Measurements from ENCODE around the gene AKIRIN1.

Gene AKIRIN1

GRCh38 chr1:39036678-39037077 is 45.6 kb downstream of the AKIRIN1 start:
- TF ChIP-seq, protein P1, sequence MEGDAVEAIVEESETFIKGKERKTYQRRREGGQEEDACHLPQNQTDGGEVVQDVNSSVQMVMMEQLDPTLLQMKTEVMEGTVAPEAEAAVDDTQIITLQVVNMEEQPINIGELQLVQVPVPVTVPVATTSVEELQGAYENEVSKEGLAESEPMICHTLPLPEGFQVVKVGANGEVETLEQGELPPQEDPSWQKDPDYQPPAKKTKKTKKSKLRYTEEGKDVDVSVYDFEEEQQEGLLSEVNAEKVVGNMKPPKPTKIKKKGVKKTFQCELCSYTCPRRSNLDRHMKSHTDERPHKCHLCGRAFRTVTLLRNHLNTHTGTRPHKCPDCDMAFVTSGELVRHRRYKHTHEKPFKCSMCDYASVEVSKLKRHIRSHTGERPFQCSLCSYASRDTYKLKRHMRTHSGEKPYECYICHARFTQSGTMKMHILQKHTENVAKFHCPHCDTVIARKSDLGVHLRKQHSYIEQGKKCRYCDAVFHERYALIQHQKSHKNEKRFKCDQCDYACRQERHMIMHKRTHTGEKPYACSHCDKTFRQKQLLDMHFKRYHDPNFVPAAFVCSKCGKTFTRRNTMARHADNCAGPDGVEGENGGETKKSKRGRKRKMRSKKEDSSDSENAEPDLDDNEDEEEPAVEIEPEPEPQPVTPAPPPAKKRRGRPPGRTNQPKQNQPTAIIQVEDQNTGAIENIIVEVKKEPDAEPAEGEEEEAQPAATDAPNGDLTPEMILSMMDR (IDR thresholded peaks at IDR 0.05; ENCODE audit: low read depth, low read length) = no peak
- H3K4me3 ChIP-seq (ENCODE audit: low read depth, low read length) = no peak overlapping the region

DNA sequence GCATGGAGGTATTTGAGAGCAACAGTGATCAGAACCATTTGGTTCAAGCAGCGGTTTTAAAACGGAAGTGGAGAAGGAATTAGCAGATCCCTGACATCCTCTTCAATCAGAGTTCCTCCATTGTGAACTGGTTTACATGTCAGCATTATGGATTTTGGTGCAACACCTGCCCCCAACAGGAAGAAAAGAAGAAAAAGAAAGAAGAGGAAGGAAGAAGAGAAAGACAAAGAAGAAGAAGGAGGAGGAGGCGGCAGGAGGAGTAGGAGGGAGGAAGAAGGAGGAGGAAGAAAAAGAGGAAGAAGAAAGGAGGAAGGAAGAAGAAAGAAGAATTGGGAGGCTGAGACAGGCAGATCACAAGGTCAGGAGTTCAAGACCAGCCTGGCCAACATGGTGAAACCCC is 52.4 kb downstream of the AKIRIN1 start:
- TF ChIP-seq, protein P1 (IDR thresholded peaks at IDR 0.05; ENCODE audit: low read depth, low read length) = no peak
- no peak overlapping the region for H3K4me3 ChIP-seq (ENCODE audit: low read depth, low read length)

DNA sequence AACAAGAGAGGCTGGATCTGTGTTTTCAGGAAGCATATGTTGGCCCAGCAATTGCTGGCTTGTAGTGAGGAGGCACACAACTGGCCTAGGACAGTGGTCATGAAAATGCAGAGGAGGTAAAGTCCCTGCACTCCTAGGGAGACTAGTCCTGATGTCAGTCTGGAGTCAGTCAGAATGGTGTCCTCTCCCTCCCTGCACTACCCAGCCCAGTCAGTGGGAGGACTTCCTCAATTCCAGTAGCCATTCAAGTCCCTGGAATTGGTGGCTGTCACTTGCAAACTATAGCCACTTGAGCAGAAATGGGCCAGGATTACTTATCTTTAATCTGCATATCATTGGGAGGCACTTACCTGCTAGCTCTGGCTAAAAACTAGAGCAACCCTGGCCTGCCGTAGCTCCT is 53.7 kb downstream of the AKIRIN1 start:
- no peak overlapping the region for H3K4me3 ChIP-seq (ENCODE audit: low read depth, low read length)
- TF ChIP-seq, protein P1 (IDR thresholded peaks at IDR 0.05; ENCODE audit: low read depth, low read length) = no peak

- TF ChIP-seq, protein P1 (IDR thresholded peaks at IDR 0.05; ENCODE audit: low read depth, low read length) = no peak
- H3K4me3 ChIP-seq (ENCODE audit: low read depth, low read length) = no peak overlapping the region
Measured at GRCh38 chr1:39045231-39045630, 54.2 kb downstream of the AKIRIN1 start.

DNA sequence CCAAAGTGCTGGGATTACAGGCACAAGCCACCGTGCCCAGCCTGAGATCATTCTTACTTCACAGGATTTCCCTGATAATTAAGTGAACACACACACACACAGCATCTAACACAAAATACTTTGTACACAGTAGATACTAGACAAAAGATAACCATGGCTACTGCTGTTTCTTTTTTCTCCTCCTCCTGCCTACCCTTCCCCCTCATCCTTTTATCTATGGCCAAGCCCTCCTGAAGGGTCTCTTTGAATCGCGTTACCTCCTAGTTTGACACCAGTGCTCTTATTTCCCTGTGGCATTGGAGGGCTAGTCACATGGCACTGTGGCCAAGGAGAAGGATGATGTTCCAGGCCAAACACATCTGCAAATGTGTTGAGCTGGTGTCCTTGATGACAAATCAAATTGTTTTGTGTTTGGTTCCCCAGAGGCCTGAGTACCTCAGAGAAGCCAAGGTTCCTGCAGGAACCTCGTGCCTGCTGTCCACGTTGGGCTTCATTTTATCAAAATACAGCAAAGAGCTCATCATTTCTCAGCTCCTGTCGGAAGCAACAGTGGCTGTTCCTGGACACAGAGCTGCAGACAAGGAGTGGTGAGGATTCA is 55.6 kb downstream of the AKIRIN1 start:
- H3K4me3 ChIP-seq (ENCODE audit: low read depth, low read length) = no peak overlapping the region
- TF ChIP-seq, protein P1 (IDR thresholded peaks at IDR 0.05; ENCODE audit: low read depth, low read length) = no peak

DNA sequence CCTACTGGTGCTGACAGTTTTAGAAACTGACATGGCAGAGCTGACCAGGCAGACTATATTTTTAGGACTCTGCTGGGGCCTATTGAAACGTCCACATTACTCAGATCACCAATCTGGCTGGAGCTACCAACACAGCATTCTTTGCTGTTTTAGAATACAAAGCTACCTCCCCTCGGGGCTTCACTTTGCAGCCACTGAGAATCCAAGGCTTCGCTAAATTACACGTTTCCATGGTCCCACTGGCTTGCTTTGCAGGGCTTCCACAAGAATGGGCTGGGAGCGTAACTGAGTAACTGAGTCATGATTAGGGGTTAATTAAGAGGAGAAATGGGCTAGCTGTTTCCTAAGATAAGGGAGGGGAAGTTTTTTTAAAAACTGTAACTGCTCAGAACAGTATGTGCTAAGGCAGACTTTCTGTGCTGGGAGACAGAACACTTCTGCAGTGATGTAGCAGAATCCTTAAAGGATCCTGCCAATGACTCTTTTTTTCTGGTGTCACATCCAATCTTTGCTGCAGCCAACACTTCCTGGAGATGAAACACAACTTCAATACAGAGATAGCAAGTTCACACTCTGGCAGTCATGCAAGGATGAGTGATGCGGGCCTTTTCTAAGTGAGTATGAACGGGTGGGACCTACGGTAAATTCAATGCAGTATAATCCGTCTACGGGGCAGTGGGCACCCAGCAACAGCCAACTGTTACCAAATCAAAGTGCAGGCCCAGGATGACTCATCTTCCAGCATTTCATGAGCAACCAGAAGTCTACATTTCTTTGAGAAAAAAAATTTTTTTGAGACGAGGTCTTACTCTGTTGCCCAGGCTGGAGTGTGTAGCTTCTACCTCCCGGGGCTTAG is 56.5 kb downstream of the AKIRIN1 start:
- TF ChIP-seq, protein P1 (IDR thresholded peaks at IDR 0.05; ENCODE audit: low read depth, low read length) = no peak

DNA sequence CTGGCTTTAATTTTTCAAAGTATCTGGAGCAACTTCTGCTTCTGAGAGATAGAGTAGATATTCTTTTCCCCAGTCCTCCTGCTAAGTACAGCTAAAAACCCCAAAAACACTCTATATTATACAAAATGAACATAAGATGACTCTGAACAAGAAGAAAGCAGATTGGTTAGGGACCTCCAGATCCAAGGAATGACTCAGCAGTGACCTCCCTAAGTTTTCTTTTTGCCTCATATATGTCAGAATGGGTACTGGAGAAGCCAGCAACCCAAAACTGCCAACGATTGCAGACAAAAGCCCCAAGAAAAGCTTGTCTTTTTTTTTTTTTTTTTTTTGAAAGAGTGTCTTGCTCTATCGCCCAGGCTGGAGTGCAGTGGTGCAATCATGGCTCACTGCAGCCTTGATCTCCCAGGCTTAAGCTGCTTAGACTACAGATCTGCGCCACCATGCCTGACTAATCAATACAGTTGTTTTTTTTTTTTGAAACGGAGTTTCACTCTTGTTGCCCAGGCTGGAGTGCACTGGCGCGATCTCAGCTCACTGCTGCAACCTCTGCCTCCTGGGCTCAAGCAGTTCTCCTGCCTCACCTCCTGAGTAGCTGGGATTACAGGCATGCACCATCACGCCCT is 57.8 kb downstream of the AKIRIN1 start:
- TF ChIP-seq, protein P1 (IDR thresholded peaks at IDR 0.05; ENCODE audit: low read depth, low read length) = no peak
- no peak overlapping the region for H3K4me3 ChIP-seq (ENCODE audit: low read depth, low read length)

More for the DNA sequence above, 56.5 kb downstream of the AKIRIN1 start:
- no peak overlapping the region for H3K4me3 ChIP-seq (ENCODE audit: low read depth, low read length)

Measured in WI38 (cell line).